Measurements from ENCODE around the gene PCDHA3. TPM values are rescaled to one million over a fixed set of nuclear protein-coding genes. Genes with fewer than 3 reads are reported as not detected.
"Not testable (repeated sequence)": the region's sequence is repeated elsewhere in the genome, so short reads cannot be mapped to it uniquely, and the experiment has no call there.

PCDHA3 gene
- total RNA-seq, 1 experiment from 2014 or later = 0.31 TPM

GRCh38 chr5:140821375-140822280, 20.8 kb downstream of the PCDHA3 start, which contains the start of gene PCDHA5:
Gene PCDHA5 (plus strand): TSS chr5:140821613.
- CTCF ChIA-PET = no interaction called here
- Mint-ChIP-seq H3K36me3 (ENCODE audit: insufficient read depth, unreplicated experiment) (no peaks in the 10 kb centered on the region), H3K27me3 (ENCODE audit: unreplicated experiment) (no peaks in the 10 kb centered on the region), H3K27ac (ENCODE audit: unreplicated experiment) (no peak within 1 kb of the TSS), H3K9me3 (ENCODE audit: low read depth, unreplicated experiment) (peaks cover 7% of the 10 kb centered on the region), H3K4me3 (ENCODE audit: low read depth, unreplicated experiment) (no peak within 1 kb of the TSS), H3K4me1 (ENCODE audit: low read depth, unreplicated experiment) (no peaks in the 10 kb centered on the region)
- intact Hi-C loops (cut with micrococcal nuclease; ENCODE audit: unreplicated experiment) = no loop called here
- no peak for TF ChIP-seq CTCF (IDR thresholded peaks at IDR 0.05; ENCODE audit: unreplicated experiment)
- no TSS peak for BruUV-seq (replicated peaks)
- no peak for DNase-seq

- no peak for TF ChIP-seq CTCF (IDR thresholded peaks at IDR 0.05; ENCODE audit: unreplicated experiment)
- Mint-ChIP-seq H3K27me3 (ENCODE audit: unreplicated experiment) (no peaks in the 10 kb centered on the region), H3K36me3 (ENCODE audit: insufficient read depth, unreplicated experiment) (no peaks in the 10 kb centered on the region), H3K27ac (ENCODE audit: unreplicated experiment) (no peak overlapping the region), H3K4me3 (ENCODE audit: low read depth, unreplicated experiment) (no peak overlapping the region), H3K4me1 (ENCODE audit: low read depth, unreplicated experiment) (no peaks in the 10 kb centered on the region), H3K9me3 (ENCODE audit: low read depth, unreplicated experiment) (peaks cover 7% of the 10 kb centered on the region)
- CTCF ChIA-PET = no interaction called here
- BruUV-seq (replicated peaks) = no TSS peak
- intact Hi-C loops (cut with micrococcal nuclease; ENCODE audit: unreplicated experiment) = no loop called here
- no peak for DNase-seq
These were observed 21.4 kb downstream of the PCDHA3 start for GRCh38 chr5:140822281-140822629.

- BruUV-seq (replicated peaks) = not testable (repeated sequence)
These were observed 22.1 kb downstream of the PCDHA3 start for GRCh38 chr5:140822969-140823368.

GRCh38 chr5:140823475-140823874, 22.6 kb downstream of the PCDHA3 start:
- CTCF ChIA-PET = no interaction called here
- Mint-ChIP-seq H3K9me3 (ENCODE audit: low read depth, unreplicated experiment) (peaks cover 9% of the 10 kb centered on the region), H3K27me3 (ENCODE audit: unreplicated experiment) (no peaks in the 10 kb centered on the region), H3K4me3 (ENCODE audit: low read depth, unreplicated experiment) (no peak overlapping the region), H3K36me3 (ENCODE audit: insufficient read depth, unreplicated experiment) (no peaks in the 10 kb centered on the region), H3K4me1 (ENCODE audit: low read depth, unreplicated experiment) (no peaks in the 10 kb centered on the region), H3K27ac (ENCODE audit: unreplicated experiment) (no peak overlapping the region)
- BruUV-seq (replicated peaks) = no TSS peak
- intact Hi-C loops (cut with micrococcal nuclease; ENCODE audit: unreplicated experiment) = no loop called here
- no peak for DNase-seq
- TF ChIP-seq CTCF (IDR thresholded peaks at IDR 0.05; ENCODE audit: unreplicated experiment) = no peak

More at GRCh38 chr5:140822969-140823368, 22.1 kb downstream of the PCDHA3 start:
- H3K4me3 Mint-ChIP-seq (ENCODE audit: low read depth, unreplicated experiment); H3K27ac Mint-ChIP-seq (ENCODE audit: unreplicated experiment); H3K27me3 Mint-ChIP-seq (ENCODE audit: unreplicated experiment); DNase-seq; CTCF ChIA-PET; H3K36me3 Mint-ChIP-seq (ENCODE audit: insufficient read depth, unreplicated experiment); H3K9me3 Mint-ChIP-seq (ENCODE audit: low read depth, unreplicated experiment); intact Hi-C loops (cut with micrococcal nuclease; ENCODE audit: unreplicated experiment); H3K4me1 Mint-ChIP-seq (ENCODE audit: low read depth, unreplicated experiment): not testable (repeated sequence)

Data from Calu3 (cell line).